OCI-LY1 (cell line): Measurements from ENCODE around the gene NDUFAB1.
A peak's percentile ranks its signal among the peaks of the same experiment; 100 is the strongest.

ENCODE experiments used
- CTCF ChIP-seq: fragments of 200-600 bp; sonication (generic), shearing (Covaris generic); IDR thresholded peaks from 2 replicates; pipeline ENCODE4 v1.5.1; 2017; ENCODE audit warnings: mild to moderate bottlenecking, antibody characterized with exemption, low read length, moderate library complexity, mixed read lengths
- EZH2 ChIP-seq: fragments of 200-600 bp; sonication (generic), shearing (Covaris generic); IDR thresholded peaks from 2 replicates; pipeline ENCODE4 v1.8.0; 2017; ENCODE audit warnings: borderline replicate concordance, mixed run types, mild to moderate bottlenecking, antibody characterized with exemption, low read length, moderate library complexity, mixed read lengths

- peak; percentile 71 for TF ChIP-seq CTCF
- no peak for TF ChIP-seq EZH2
These were observed 1.1 kb upstream of the NDUFAB1 start for GRCh38 chr16:23597003-23597756.
